OCI-LY1 (cell line): ENCODE results near the gene IAH1.

Experiments
- H2AFZ ChIP-seq: fragments of 200-600 bp; sonication (generic), shearing (Covaris generic); 2 replicates; pipeline ENCODE4 v1.6.0; 2014; ENCODE audit warnings: antibody characterized with exemption, mild to moderate bottlenecking, low read length
- H3F3A ChIP-seq: fragments of 200-600 bp; sonication (generic), shearing (Covaris generic); 2 replicates; pipeline ENCODE4 v1.6.0; 2014; ENCODE audit warnings: mild to moderate bottlenecking, antibody characterized with exemption, low read length, moderate library complexity; ENCODE audit not compliant: insufficient read depth
- H3K27ac ChIP-seq: fragments of 200-600 bp; sonication (generic); 2 replicates; pipeline ENCODE4 v1.5.1; 2014; ENCODE audit warnings: low read length, mixed run types, mild to moderate bottlenecking, low read depth; ENCODE audit not compliant: poor library complexity, severe bottlenecking
- H3K27me3 ChIP-seq: fragments of 200-600 bp; sonication (generic); 2 replicates; pipeline ENCODE4 v1.6.0; 2014; ENCODE audit warnings: antibody characterized with exemption, mild to moderate bottlenecking, low read length, moderate library complexity; ENCODE audit not compliant: insufficient read depth
- H3K36me3 ChIP-seq: fragments of 200-600 bp; sonication (generic); 2 replicates; pipeline ENCODE4 v1.6.1; 2014; ENCODE audit warnings: mild to moderate bottlenecking, antibody characterized with exemption, low read length, moderate library complexity, mixed read lengths; ENCODE audit not compliant: insufficient read depth
- H3K4me1 ChIP-seq: fragments of 200-600 bp; sonication (generic); 2 replicates; pipeline ENCODE4 v1.5.1; 2014; ENCODE audit warnings: mild to moderate bottlenecking, low read length, moderate library complexity; ENCODE audit not compliant: insufficient read depth, severe bottlenecking
- H3K4me2 ChIP-seq: fragments of 200-600 bp; sonication (generic), shearing (Covaris generic); 2 replicates; pipeline ENCODE4 v1.6.1; 2014; ENCODE audit warnings: low read length
- H3K4me3 ChIP-seq: fragments of 200-600 bp; sonication (generic); 2 replicates; pipeline ENCODE4 v1.5.1; 2014; ENCODE audit warnings: low read length, low read depth, mild to moderate bottlenecking, mixed read lengths; ENCODE audit not compliant: poor library complexity, severe bottlenecking
- H3K79me2 ChIP-seq: fragments of 200-600 bp; shearing (Covaris generic); 2 replicates; pipeline ENCODE4 v1.6.1; 2016; ENCODE audit warnings: mixed run types, low read length, mixed read lengths; ENCODE audit not compliant: insufficient read depth
- H3K9ac ChIP-seq: fragments of 200-600 bp; sonication (generic), shearing (Covaris generic); 2 replicates; pipeline ENCODE4 v1.6.1; 2014; ENCODE audit warnings: mild to moderate bottlenecking, low read length, mixed read lengths
- H3K9me2 ChIP-seq: fragments of 200-600 bp; sonication (generic), shearing (Covaris generic); 2 replicates; pipeline ENCODE4 v1.6.1; 2014; ENCODE audit warnings: low read depth, mild to moderate bottlenecking, low read length, mixed read lengths
- H3K9me3 ChIP-seq: fragments of 200-600 bp; shearing (Covaris generic); 2 replicates; pipeline ENCODE4 v1.6.1; 2014; ENCODE audit warnings: low read length, mixed read lengths
- H4K20me1 ChIP-seq: fragments of 200-600 bp; sonication (generic), shearing (Covaris generic); 2 replicates; pipeline ENCODE4 v1.6.0; 2016; ENCODE audit warnings: mild to moderate bottlenecking, low read length; ENCODE audit not compliant: insufficient read depth
- EZH2 ChIP-seq: fragments of 200-600 bp; sonication (generic), shearing (Covaris generic); IDR thresholded peaks from 2 replicates; pipeline ENCODE4 v1.8.0; 2017; ENCODE audit warnings: borderline replicate concordance, mixed run types, mild to moderate bottlenecking, antibody characterized with exemption, low read length, moderate library complexity, mixed read lengths
- TF ChIP-seq, protein P1 (sequence below): fragments of 200-600 bp; sonication (generic), shearing (Covaris generic); IDR thresholded peaks from 2 replicates; pipeline ENCODE4 v1.5.1; 2017; ENCODE audit warnings: mild to moderate bottlenecking, antibody characterized with exemption, low read length, moderate library complexity, mixed read lengths

Gene IAH1

DNA sequence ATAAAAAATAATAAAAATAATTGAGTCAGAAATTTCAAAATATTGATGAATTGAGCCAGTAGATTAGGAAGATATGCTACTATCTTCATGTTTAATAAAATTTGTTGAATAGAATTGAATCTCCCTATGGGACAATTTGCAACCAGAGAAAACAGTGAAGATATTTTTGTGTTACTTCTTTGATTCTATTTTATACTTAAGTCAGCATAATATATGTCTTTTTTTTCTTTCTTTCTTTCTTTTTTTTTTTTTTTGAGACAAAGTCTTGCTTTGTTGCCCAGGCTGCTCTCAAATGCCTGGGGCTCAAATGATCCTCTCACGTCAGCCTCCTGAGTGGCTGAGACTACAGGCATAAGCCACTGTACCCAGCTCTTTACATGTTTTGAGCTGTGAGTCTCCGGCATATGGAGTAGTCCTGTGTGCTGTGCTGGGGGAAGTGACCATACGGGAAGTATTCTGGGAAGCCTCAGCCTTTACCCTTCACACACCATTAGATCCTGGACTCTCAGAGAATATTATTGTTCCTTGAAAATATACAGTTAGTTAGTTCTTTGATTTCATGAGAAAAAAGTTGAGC is 13.8 kb upstream of the IAH1 start:
- H2AFZ ChIP-seq: no peak overlapping the region
- no peaks in the 10 kb centered on the region for H3F3A ChIP-seq
- no peaks in the 10 kb centered on the region for H3K9me2 ChIP-seq
- no peak overlapping the region for H3K4me2 ChIP-seq
- TF ChIP-seq EZH2: no peak
- TF ChIP-seq, protein P1, sequence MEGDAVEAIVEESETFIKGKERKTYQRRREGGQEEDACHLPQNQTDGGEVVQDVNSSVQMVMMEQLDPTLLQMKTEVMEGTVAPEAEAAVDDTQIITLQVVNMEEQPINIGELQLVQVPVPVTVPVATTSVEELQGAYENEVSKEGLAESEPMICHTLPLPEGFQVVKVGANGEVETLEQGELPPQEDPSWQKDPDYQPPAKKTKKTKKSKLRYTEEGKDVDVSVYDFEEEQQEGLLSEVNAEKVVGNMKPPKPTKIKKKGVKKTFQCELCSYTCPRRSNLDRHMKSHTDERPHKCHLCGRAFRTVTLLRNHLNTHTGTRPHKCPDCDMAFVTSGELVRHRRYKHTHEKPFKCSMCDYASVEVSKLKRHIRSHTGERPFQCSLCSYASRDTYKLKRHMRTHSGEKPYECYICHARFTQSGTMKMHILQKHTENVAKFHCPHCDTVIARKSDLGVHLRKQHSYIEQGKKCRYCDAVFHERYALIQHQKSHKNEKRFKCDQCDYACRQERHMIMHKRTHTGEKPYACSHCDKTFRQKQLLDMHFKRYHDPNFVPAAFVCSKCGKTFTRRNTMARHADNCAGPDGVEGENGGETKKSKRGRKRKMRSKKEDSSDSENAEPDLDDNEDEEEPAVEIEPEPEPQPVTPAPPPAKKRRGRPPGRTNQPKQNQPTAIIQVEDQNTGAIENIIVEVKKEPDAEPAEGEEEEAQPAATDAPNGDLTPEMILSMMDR: no peak
- H3K4me3 ChIP-seq: no peak overlapping the region
- H3K27me3 ChIP-seq: no peaks in the 10 kb centered on the region
- H3K27ac ChIP-seq: no peak overlapping the region
- H3K9ac ChIP-seq: no peak overlapping the region
- no peaks in the 10 kb centered on the region for H4K20me1 ChIP-seq
- peaks cover 80% of the 10 kb centered on the region for H3K36me3 ChIP-seq
- H3K9me3 ChIP-seq: no peaks in the 10 kb centered on the region
- no peaks in the 10 kb centered on the region for H3K4me1 ChIP-seq
- H3K79me2 ChIP-seq: no peaks in the 10 kb centered on the region

GRCh38 chr2:9461079-9461478 is 13.3 kb upstream of the IAH1 start:
- no peak overlapping the region for H3K27ac ChIP-seq
- H4K20me1 ChIP-seq: no peaks in the 10 kb centered on the region
- H3K79me2 ChIP-seq: no peaks in the 10 kb centered on the region
- H3K4me2 ChIP-seq: no peak overlapping the region
- H3K9me3 ChIP-seq: no peaks in the 10 kb centered on the region
- no peaks in the 10 kb centered on the region for H3K9me2 ChIP-seq
- H3K9ac ChIP-seq: no peak overlapping the region
- H3K4me1 ChIP-seq: no peaks in the 10 kb centered on the region
- H2AFZ ChIP-seq: no peak overlapping the region
- H3K4me3 ChIP-seq: no peak overlapping the region
- no peaks in the 10 kb centered on the region for H3F3A ChIP-seq
- TF ChIP-seq EZH2: no peak
- TF ChIP-seq, protein P1: no peak
- peaks cover 82% of the 10 kb centered on the region for H3K36me3 ChIP-seq
- no peaks in the 10 kb centered on the region for H3K27me3 ChIP-seq

DNA sequence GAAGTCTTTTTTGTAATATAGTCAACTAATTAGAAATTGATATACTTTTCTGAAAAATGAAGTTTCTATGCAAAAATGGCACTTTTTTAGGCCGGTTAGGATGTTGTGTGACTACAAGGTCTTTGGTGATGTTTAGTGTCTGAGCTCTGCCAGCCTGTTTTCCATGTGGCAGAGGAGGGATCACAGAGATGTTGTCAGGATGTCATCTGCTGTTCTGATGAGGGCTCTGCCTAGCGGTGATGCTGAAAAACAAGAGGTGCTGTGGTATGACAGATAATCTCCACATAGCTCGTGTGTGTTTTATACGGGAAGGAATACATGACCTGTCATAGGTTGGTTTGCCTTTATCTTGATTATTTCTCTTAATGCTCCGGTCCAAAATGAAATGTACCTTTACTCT is 12.0 kb upstream of the IAH1 start:
- Histone ChIP-seq H3K9me3 (no peaks in the 10 kb centered on the region), H3K27ac (no peak overlapping the region), H4K20me1 (no peaks in the 10 kb centered on the region), H3K9me2 (no peaks in the 10 kb centered on the region), H3K27me3 (no peaks in the 10 kb centered on the region), H3K4me1 (no peaks in the 10 kb centered on the region), H3K9ac (no peak overlapping the region), H3K36me3 (peaks cover 82% of the 10 kb centered on the region), H2AFZ (no peak overlapping the region), H3K4me3 (no peak overlapping the region), H3K79me2 (no peaks in the 10 kb centered on the region), H3K4me2 (no peak overlapping the region), H3F3A (no peaks in the 10 kb centered on the region)
- TF ChIP-seq EZH2: no peak
- TF ChIP-seq, protein P1: no peak
